ENCODE measurements around the gene AMOTL2.

AMOTL2 gene

DNA sequence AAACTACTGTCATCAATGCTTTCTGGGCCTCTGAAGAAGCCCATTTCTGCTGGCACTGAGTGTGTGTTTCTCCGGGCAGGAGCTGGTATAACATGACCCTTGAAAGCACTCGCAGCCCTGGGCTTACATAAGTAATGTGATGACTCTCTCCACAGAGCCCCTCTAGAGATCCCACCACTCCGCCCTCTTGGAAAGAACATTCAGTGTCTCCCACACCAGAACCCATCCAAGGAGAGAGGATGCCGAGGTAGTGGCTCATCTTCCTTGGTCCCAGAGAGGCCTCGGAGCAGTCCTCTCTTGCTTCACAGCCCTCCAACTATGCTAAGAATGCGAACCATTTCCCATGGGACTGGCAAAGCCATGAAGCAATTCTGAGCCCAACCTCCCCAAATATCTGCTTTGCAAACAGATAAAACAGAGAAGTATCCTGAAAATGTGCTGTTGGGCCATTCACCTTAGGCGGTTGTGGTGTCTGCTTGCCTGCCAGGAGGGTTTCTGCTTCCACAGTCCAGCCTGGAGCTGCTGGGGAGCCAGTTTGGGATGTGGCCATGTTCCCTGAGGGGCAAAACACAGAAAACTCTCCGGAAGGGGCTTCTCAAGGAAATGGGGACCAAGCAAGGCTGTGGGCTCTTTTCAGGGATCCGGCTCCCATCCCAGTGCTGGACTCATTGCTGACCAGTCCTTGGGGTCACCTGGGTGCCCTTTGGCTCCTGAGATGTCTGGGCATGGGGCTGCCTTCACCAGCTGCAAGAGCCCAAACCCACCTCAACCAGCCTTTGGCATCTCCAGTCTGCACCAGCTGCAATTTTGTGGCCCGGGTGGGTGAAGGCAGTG lies 47.3 kb downstream of the AMOTL2 start:
- no peak overlapping the region for H3K4me3 ChIP-seq (ENCODE audit: insufficient read length, low read depth)
- peaks cover 35% of the 10 kb centered on the region for H3K4me1 ChIP-seq (ENCODE audit: insufficient read depth, insufficient read length)
- TF ChIP-seq ZNF274 (IDR thresholded peaks at IDR 0.05; ENCODE audit: low read depth, low read length) (no peak), SUZ12 (IDR thresholded peaks at IDR 0.05; ENCODE audit: extremely low read depth, insufficient read depth, insufficient read length) (no peak), YY1 (IDR thresholded peaks at IDR 0.05; ENCODE audit: insufficient read depth, insufficient read length) (no peak)
- no peaks in the 10 kb centered on the region for H3K9me3 ChIP-seq (ENCODE audit: insufficient read depth, low read length)
- no peaks in the 10 kb centered on the region for H3K36me3 ChIP-seq (ENCODE audit: insufficient read depth, insufficient read length, low read length)
- H3K9ac ChIP-seq (ENCODE audit: insufficient read length, low read depth): no peak overlapping the region
- peak; percentile 96 for DNase-seq (ENCODE audit: low read depth, low spot score)
- H3K27me3 ChIP-seq (ENCODE audit: insufficient read depth, insufficient read length): no peaks in the 10 kb centered on the region

GRCh38 chr3:134326126-134326525 lies 48.1 kb downstream of the AMOTL2 start:
- Histone ChIP-seq H3K36me3 (ENCODE audit: insufficient read depth, insufficient read length, low read length) (no peaks in the 10 kb centered on the region), H3K4me1 (ENCODE audit: insufficient read depth, insufficient read length) (peaks cover 29% of the 10 kb centered on the region), H3K4me3 (ENCODE audit: insufficient read length, low read depth) (no peak overlapping the region), H3K27me3 (ENCODE audit: insufficient read depth, insufficient read length) (no peaks in the 10 kb centered on the region), H3K9me3 (ENCODE audit: insufficient read depth, low read length) (no peaks in the 10 kb centered on the region), H3K9ac (ENCODE audit: insufficient read length, low read depth) (no peak overlapping the region)
- no peak for DNase-seq (ENCODE audit: low read depth, low spot score)
- no peak for TF ChIP-seq ZNF274 (IDR thresholded peaks at IDR 0.05; ENCODE audit: low read depth, low read length)
- TF ChIP-seq SUZ12 (IDR thresholded peaks at IDR 0.05; ENCODE audit: extremely low read depth, insufficient read depth, insufficient read length): no peak
- no peak for TF ChIP-seq YY1 (IDR thresholded peaks at IDR 0.05; ENCODE audit: insufficient read depth, insufficient read length)

DNA sequence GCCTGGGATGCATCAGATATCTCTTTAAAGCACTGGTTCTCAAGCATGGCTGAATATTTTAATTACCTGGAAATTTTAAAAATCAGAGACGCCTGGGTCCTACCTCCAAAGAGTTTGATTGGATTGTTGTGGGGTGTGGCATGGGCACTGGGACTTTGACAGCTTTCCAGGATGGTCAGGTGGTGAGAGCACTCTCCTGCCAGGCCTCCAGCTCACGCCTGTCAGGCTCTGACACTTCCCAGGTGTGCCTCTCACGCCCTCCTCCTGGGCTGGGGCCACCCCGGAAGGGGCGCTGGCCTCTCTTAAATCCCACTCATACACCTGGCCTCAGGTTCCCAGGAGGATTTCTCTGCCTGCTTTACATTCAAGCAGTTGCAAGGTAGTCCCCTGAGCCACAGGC lies 48.5 kb downstream of the AMOTL2 start:
- no peak overlapping the region for H3K4me3 ChIP-seq (ENCODE audit: insufficient read length, low read depth)
- TF ChIP-seq YY1 (IDR thresholded peaks at IDR 0.05; ENCODE audit: insufficient read depth, insufficient read length): no peak
- TF ChIP-seq SUZ12 (IDR thresholded peaks at IDR 0.05; ENCODE audit: extremely low read depth, insufficient read depth, insufficient read length): no peak
- no peak for TF ChIP-seq ZNF274 (IDR thresholded peaks at IDR 0.05; ENCODE audit: low read depth, low read length)
- H3K4me1 ChIP-seq (ENCODE audit: insufficient read depth, insufficient read length): peaks cover 26% of the 10 kb centered on the region
- H3K9me3 ChIP-seq (ENCODE audit: insufficient read depth, low read length): no peaks in the 10 kb centered on the region
- no peaks in the 10 kb centered on the region for H3K27me3 ChIP-seq (ENCODE audit: insufficient read depth, insufficient read length)
- H3K9ac ChIP-seq (ENCODE audit: insufficient read length, low read depth): no peak overlapping the region
- no peak for DNase-seq (ENCODE audit: low read depth, low spot score)
- no peaks in the 10 kb centered on the region for H3K36me3 ChIP-seq (ENCODE audit: insufficient read depth, insufficient read length, low read length)

GRCh38 chr3:134325061-134325705 lies 49.1 kb downstream of the AMOTL2 start:
- no peaks in the 10 kb centered on the region for H3K9me3 ChIP-seq (ENCODE audit: insufficient read depth, low read length)
- TF ChIP-seq SUZ12 (IDR thresholded peaks at IDR 0.05; ENCODE audit: extremely low read depth, insufficient read depth, insufficient read length): no peak
- TF ChIP-seq YY1 (IDR thresholded peaks at IDR 0.05; ENCODE audit: insufficient read depth, insufficient read length): no peak
- no peak for TF ChIP-seq ZNF274 (IDR thresholded peaks at IDR 0.05; ENCODE audit: low read depth, low read length)
- H3K27me3 ChIP-seq (ENCODE audit: insufficient read depth, insufficient read length): no peaks in the 10 kb centered on the region
- no peak for DNase-seq (ENCODE audit: low read depth, low spot score)
- peaks cover 26% of the 10 kb centered on the region for H3K4me1 ChIP-seq (ENCODE audit: insufficient read depth, insufficient read length)
- no peaks in the 10 kb centered on the region for H3K36me3 ChIP-seq (ENCODE audit: insufficient read depth, insufficient read length, low read length)
- H3K4me3 ChIP-seq (ENCODE audit: insufficient read length, low read depth): no peak overlapping the region
- H3K9ac ChIP-seq (ENCODE audit: insufficient read length, low read depth): no peak overlapping the region

DNA sequence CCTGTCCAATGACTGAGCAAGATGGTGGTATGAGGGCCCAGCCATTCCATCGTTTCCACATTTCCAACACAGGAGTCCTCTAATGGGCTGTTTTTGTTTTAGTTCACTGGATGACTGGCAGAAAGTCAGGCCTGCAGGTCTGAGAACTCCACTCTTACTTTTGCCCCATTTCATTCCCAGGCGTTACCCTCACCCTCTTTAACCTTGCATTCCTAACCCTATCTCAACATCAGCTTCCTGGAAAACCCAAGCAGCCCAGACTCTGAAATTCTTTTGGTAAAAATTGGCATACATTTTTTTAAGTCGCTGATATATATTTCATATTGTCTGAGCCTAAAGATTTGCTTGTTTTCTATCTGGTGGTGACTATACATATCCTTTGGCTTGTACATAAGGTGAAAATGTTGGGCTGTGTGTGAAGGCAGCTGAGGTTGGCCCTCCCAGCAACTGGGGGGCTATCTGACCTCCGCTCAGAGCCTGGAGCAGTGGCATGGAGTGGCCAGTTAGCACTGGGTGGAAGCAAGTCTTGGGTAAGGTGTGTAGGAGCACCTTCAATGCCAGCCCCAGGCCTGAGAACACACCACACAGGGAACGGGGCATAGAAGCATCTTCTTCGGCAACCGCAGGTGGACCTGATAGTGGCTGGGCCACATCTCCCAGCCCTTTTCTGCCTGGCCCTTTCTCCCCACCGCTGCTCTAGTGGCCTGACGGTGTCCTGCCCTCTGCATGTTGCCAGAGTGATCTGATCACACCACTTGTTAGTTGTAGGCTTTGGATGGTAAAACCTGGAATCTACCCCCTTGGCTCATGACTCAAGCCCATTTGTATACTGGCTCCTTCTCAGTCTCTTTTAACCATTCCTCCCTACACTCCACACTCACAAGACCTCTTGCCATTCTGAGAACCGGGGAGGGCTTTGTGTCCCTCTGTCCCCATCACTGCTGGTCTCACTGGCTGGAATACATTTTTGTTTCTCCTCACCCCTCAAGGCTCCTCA lies 50.0 kb downstream of the AMOTL2 start:
- Histone ChIP-seq H3K9ac (ENCODE audit: insufficient read length, low read depth) (no peak overlapping the region), H3K27me3 (ENCODE audit: insufficient read depth, insufficient read length) (no peaks in the 10 kb centered on the region), H3K36me3 (ENCODE audit: insufficient read depth, insufficient read length, low read length) (no peaks in the 10 kb centered on the region), H3K9me3 (ENCODE audit: insufficient read depth, low read length) (no peaks in the 10 kb centered on the region), H3K4me1 (ENCODE audit: insufficient read depth, insufficient read length) (peaks cover 22% of the 10 kb centered on the region), H3K4me3 (ENCODE audit: insufficient read length, low read depth) (no peak overlapping the region)
- no peak for DNase-seq (ENCODE audit: low read depth, low spot score)
- TF ChIP-seq SUZ12 (IDR thresholded peaks at IDR 0.05; ENCODE audit: extremely low read depth, insufficient read depth, insufficient read length) (no peak), ZNF274 (IDR thresholded peaks at IDR 0.05; ENCODE audit: low read depth, low read length) (no peak), YY1 (IDR thresholded peaks at IDR 0.05; ENCODE audit: insufficient read depth, insufficient read length) (no peak)

DNA sequence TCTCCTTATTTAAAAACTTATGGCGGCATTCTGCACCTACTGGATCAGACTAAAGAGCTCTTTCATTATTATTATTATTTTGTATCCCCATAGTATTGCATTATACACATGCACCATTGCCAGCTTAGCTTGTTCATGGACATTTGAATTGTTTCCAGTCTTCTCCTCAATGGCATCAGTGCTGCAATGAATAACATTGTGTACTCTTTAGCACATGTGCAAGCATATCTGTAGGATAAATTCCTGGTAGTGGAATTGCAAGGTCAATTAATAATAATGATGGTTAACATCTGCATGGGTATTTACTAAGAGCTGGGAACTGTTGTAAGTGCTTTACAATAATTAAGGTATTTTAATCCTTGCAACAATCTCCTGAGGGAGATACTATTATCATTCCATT lies 52.0 kb downstream of the AMOTL2 start:
- no peak overlapping the region for H3K9ac ChIP-seq (ENCODE audit: insufficient read length, low read depth)
- peaks cover 12% of the 10 kb centered on the region for H3K4me1 ChIP-seq (ENCODE audit: insufficient read depth, insufficient read length)
- no peaks in the 10 kb centered on the region for H3K9me3 ChIP-seq (ENCODE audit: insufficient read depth, low read length)
- H3K4me3 ChIP-seq (ENCODE audit: insufficient read length, low read depth): no peak overlapping the region
- no peak for TF ChIP-seq ZNF274 (IDR thresholded peaks at IDR 0.05; ENCODE audit: low read depth, low read length)
- H3K36me3 ChIP-seq (ENCODE audit: insufficient read depth, insufficient read length, low read length): no peaks in the 10 kb centered on the region
- DNase-seq (ENCODE audit: low read depth, low spot score): no peak
- no peaks in the 10 kb centered on the region for H3K27me3 ChIP-seq (ENCODE audit: insufficient read depth, insufficient read length)
